H1 (cell line): ENCODE results near the gene MKI67. TPM values are rescaled to one million over a fixed set of nuclear protein-coding genes. Genes with fewer than 3 reads are reported as not detected.
"Not testable (repeated sequence)": the region's sequence is repeated elsewhere in the genome, so short reads cannot be mapped to it uniquely, and the experiment has no call there.

Source experiments
- CTCF ChIA-PET: fragments of 300-600 bp; sonication (Branson Sonifier 250); formaldehyde crosslinking; loops from one replicate; lab custom pipeline; 2021; ENCODE audit not compliant: partially characterized antibody; lab: Charles Lee
- POLR2A ChIA-PET: fragments of 300-600 bp; sonication (Branson Sonifier 250); formaldehyde crosslinking; loops from one replicate; lab custom pipeline; 2021; ENCODE audit warnings: inconsistent platforms; ENCODE audit not compliant: partially characterized antibody; lab: Charles Lee
- DNase-seq, 2 experiments: peaks; one replicate each; pipeline versions ENCODE4 v3.0.0 to v3.0.0-alpha.2; 2010 to 2022; ENCODE audit warnings: low spot score in 2 of 2, low read depth in 1 of 2, mixed read lengths in 1 of 2
- FAIRE-seq: peaks from 2 replicates; lab custom pipeline; 2011; peaks lifted over from hg19 to GRCh38; lab: Jason Lieb, UNC
- H2AFZ ChIP-seq: 2 replicates; pipeline ENCODE4 v1.8.1; 2012; ENCODE audit warnings: low read length, inconsistent platforms
- H2AK5ac ChIP-seq: 2 replicates; pipeline ENCODE4 v1.6.1; 2013; ENCODE audit warnings: low read depth, low read length
- H2BK120ac ChIP-seq: replicated peaks from 2 replicates; pipeline ENCODE3; 2013; ENCODE audit warnings: low read depth, low read length, inconsistent platforms
- H2BK12ac ChIP-seq: 2 replicates; pipeline ENCODE4 v1.6.1; 2013; ENCODE audit warnings: low read depth, low read length
- H2BK15ac ChIP-seq: 2 replicates; pipeline ENCODE4 v1.6.1; 2013; ENCODE audit warnings: low read length
- H2BK20ac ChIP-seq: 2 replicates; pipeline ENCODE4 v1.6.1; 2013; ENCODE audit warnings: low read length
- H2BK5ac ChIP-seq: 2 replicates; pipeline ENCODE4 v1.6.1; 2013; ENCODE audit warnings: low read depth, low read length
- H3K14ac ChIP-seq: 2 replicates; pipeline ENCODE4 v1.6.1; 2013; ENCODE audit warnings: inconsistent platforms; ENCODE audit not compliant: insufficient read length
- H3K18ac ChIP-seq: 2 replicates; pipeline ENCODE4 v1.6.1; 2013; ENCODE audit warnings: low read length; ENCODE audit errors: extremely low read depth
- H3K23ac ChIP-seq: 2 replicates; pipeline ENCODE4 v1.6.1; 2013; ENCODE audit warnings: inconsistent platforms; ENCODE audit not compliant: insufficient read length
- H3K23me2 ChIP-seq: 2 replicates; pipeline ENCODE4 v1.6.1; 2013; ENCODE audit warnings: low read depth, low read length
- H3K27ac ChIP-seq: 2 replicates; pipeline ENCODE4 v1.6.1; 2011; ENCODE audit warnings: low read depth, low read length, inconsistent platforms
- H3K27me3 ChIP-seq, 4 experiments: replicated peaks in 1 of 4; 1 replicate in 1 of 4; 2 replicates in 3 of 4; pipeline versions ENCODE4 v1.6.1 to v1.8.1; 2011 to 2013; ENCODE audit warnings: low read length in 3 of 4, mild to moderate bottlenecking in 3 of 4, inconsistent platforms in 2 of 4, mixed read lengths in 2 of 4, moderate library complexity in 1 of 4; ENCODE audit not compliant: control insufficient read depth in 3 of 4, insufficient read depth in 3 of 4; ENCODE audit errors: extremely low read depth in 1 of 4
- H3K36me3 ChIP-seq, 4 experiments: 2 replicates each; pipeline versions ENCODE4 v1.6.1 to v1.8.1; 2011 to 2013; ENCODE audit warnings: mild to moderate bottlenecking in 4 of 4, low read length in 3 of 4, moderate library complexity in 2 of 4, control low read depth in 1 of 4, inconsistent platforms in 1 of 4; ENCODE audit not compliant: insufficient read depth in 4 of 4, control insufficient read depth in 2 of 4
- H3K4ac ChIP-seq: replicated peaks from 2 replicates; pipeline ENCODE3; 2013; ENCODE audit warnings: low read length, low read depth, mixed read lengths, inconsistent platforms; ENCODE audit not compliant: insufficient read length
- H3K4me1 ChIP-seq, 4 experiments: replicated peaks in 1 of 4; 1 replicate in 1 of 4; 2 replicates in 3 of 4; pipeline versions ENCODE4 v1.6.1 to v1.8.1; 2011 to 2013; ENCODE audit warnings: low read length in 3 of 4, inconsistent platforms in 2 of 4, mixed read lengths in 1 of 4; ENCODE audit not compliant: insufficient read depth in 4 of 4, control insufficient read depth in 3 of 4
- H3K4me2 ChIP-seq, 2 experiments: 2 replicates each; pipeline versions ENCODE4 v1.6.1 to v1.8.1; 2011 to 2013; ENCODE audit warnings: low read depth in 2 of 2, low read length in 2 of 2, control low read depth in 1 of 2, inconsistent platforms in 1 of 2, mild to moderate bottlenecking in 1 of 2; ENCODE audit not compliant: insufficient read depth in 1 of 2
- H3K4me3 ChIP-seq, 4 experiments: fragments of 200-600, 300-600 bp in 1 of 4; sonication (generic), shearing (Covaris generic), sonication (Bioruptor Twin) in 1 of 4; 2 replicates each; pipeline versions ENCODE4 v1.5.1 to v1.8.1; 2011 to 2016; ENCODE audit warnings: low read length in 4 of 4, low read depth in 3 of 4, control low read depth in 2 of 4, inconsistent platforms in 2 of 4, mild to moderate bottlenecking in 2 of 4, mixed read lengths in 1 of 4, moderate library complexity in 1 of 4; ENCODE audit not compliant: insufficient read depth in 2 of 4; ENCODE audit errors: extremely low read depth in 1 of 4
- H3K56ac ChIP-seq: replicated peaks from 2 replicates; pipeline ENCODE3; 2013; ENCODE audit warnings: low read depth, mild to moderate bottlenecking, mixed read lengths, low read length, inconsistent platforms; ENCODE audit not compliant: insufficient read length
- H3K79me1 ChIP-seq: 2 replicates; pipeline ENCODE4 v1.6.1; 2013; ENCODE audit warnings: low read depth, low read length, control low read depth
- H3K79me2 ChIP-seq, 2 experiments: 2 replicates each; pipeline versions ENCODE4 v1.6.1 to v1.8.1; 2012 to 2013; ENCODE audit warnings: low read length in 2 of 2, mild to moderate bottlenecking in 2 of 2, inconsistent platforms in 1 of 2; ENCODE audit not compliant: insufficient read depth in 2 of 2, control insufficient read depth in 1 of 2
- H3K9ac ChIP-seq, 4 experiments: replicated peaks in 1 of 4; 1 replicate in 1 of 4; 2 replicates in 3 of 4; pipeline versions ENCODE4 v1.6.1 to v1.8.1; 2011 to 2013; ENCODE audit warnings: low read depth in 3 of 4, low read length in 3 of 4, control low read depth in 2 of 4, mild to moderate bottlenecking in 2 of 4, moderate library complexity in 2 of 4, inconsistent platforms in 1 of 4; ENCODE audit errors: extremely low read depth in 1 of 4
- H3K9me3 ChIP-seq, 2 experiments: 2 replicates each; pipeline versions ENCODE4 v1.6.1 to v1.8.1; 2012 to 2013; ENCODE audit warnings: mild to moderate bottlenecking in 2 of 2, moderate library complexity in 2 of 2, control low read depth in 1 of 2, inconsistent platforms in 1 of 2, low read depth in 1 of 2, low read length in 1 of 2, mixed read lengths in 1 of 2; ENCODE audit not compliant: insufficient read depth in 2 of 2
- H4K20me1 ChIP-seq, 2 experiments: replicated peaks in 1 of 2; 2 replicates each; pipeline versions ENCODE3 to v1.8.1; 2011 to 2013; ENCODE audit warnings: inconsistent platforms in 2 of 2, low read length in 2 of 2, mild to moderate bottlenecking in 1 of 2; ENCODE audit not compliant: insufficient read depth in 2 of 2, control insufficient read depth in 1 of 2
- H4K5ac ChIP-seq: 2 replicates; pipeline ENCODE4 v1.6.1; 2013; ENCODE audit warnings: low read length, low read depth, mixed read lengths, inconsistent platforms; ENCODE audit not compliant: insufficient read length
- H4K8ac ChIP-seq: 2 replicates; pipeline ENCODE4 v1.8.0; 2013; ENCODE audit warnings: mild to moderate bottlenecking, moderate library complexity, low read length, inconsistent platforms; ENCODE audit not compliant: insufficient read depth; ENCODE audit errors: extremely low read depth
- H4K91ac ChIP-seq: replicated peaks from 2 replicates; pipeline ENCODE3; 2013; ENCODE audit warnings: low read length, mixed read lengths, inconsistent platforms; ENCODE audit not compliant: insufficient read length
- WGBS, 2 experiments: shearing (Covaris generic) in 1 of 2; methylation state at CpG; one replicate each; pipeline versions ENCODE4 v1.1.6 to v1.1.7; 2013 to 2015; ENCODE audit warnings: low lambda C conversion rate in 2 of 2, mixed read lengths in 2 of 2, inconsistent platforms in 1 of 2, low coverage in 1 of 2, missing lambda C conversion rate in 1 of 2; ENCODE audit not compliant: insufficient replicate concordance in 2 of 2, insufficient coverage in 1 of 2, insufficient read length in 1 of 2; ENCODE audit errors: extremely low coverage in 1 of 2, missing lambda C conversion rate in 1 of 2; 5-methylcytosine and 5-hydroxymethylcytosine counted together
- polyA plus RNA-seq, 7 experiments: library from polyadenylated mRNA; depleted of rRNA in 3 of 7; stranded (reverse) in 5 of 7; unstranded in 2 of 7; fragments of >200 nt in 5 of 7; fragments of 200-250 nt in 2 of 7; gene quantifications; 1 replicate in 5 of 7; 2 replicates in 1 of 7; 4 replicates in 1 of 7; pipeline versions ENCODE4 v1.2.1 to v1.2.3, GENCODE V29; 2011 to 2013; ENCODE audit warnings: missing spikeins in 2 of 7, mixed read lengths in 2 of 7
- total RNA-seq: library from RNA; stranded (reverse); fragmentation: NEBNext Ultra II Directional; extraction: Animal tissue kit (Norgen Biotek cat#: 25700); gene quantifications from 2 replicates; pipeline ENCODE4 v1.2.1, GENCODE V29; 2021

The MKI67 gene
- total and polyA plus RNA-seq, 2 of the 8 experiments (the other 6 are each of a cell fraction or from before 2014, with no cell fraction given) = 15.8 to 85.1 TPM

DNA sequence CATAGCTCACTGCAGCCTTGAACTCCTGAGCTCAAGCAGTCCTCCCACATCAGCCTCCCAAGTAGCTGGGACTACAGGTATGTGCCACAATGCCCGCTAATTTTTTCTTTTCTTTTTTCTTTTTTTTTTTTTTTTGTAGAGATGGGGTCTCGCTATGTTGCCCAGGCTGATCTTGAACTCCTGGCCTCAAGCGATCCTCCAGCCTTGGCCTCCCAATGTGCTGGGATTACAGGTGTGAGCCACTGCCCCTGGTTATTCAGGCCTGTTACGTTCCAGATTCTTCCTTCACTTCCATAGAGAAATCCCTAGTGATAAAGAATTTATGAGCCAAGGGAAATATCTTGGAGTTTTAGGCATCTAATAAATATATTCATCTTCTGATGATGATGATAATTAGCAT lies 31.6 kb downstream of the MKI67 start:
- H3K27ac ChIP-seq = not testable (repeated sequence)

More for the DNA sequence above, 31.6 kb downstream of the MKI67 start:
- H3K56ac ChIP-seq, H2BK20ac ChIP-seq, H3K4me2 ChIP-seq, H2BK120ac ChIP-seq, H2BK5ac ChIP-seq, H4K8ac ChIP-seq, FAIRE-seq, H2AK5ac ChIP-seq, H3K23ac ChIP-seq, DNase-seq, H3K4me1 ChIP-seq, H4K5ac ChIP-seq, H4K91ac ChIP-seq, H3K79me2 ChIP-seq, H4K20me1 ChIP-seq, H3K23me2 ChIP-seq, H2BK12ac ChIP-seq, H3K27me3 ChIP-seq, H3K18ac ChIP-seq, H3K79me1 ChIP-seq, H3K14ac ChIP-seq, H3K9ac ChIP-seq, H2BK15ac ChIP-seq, H3K9me3 ChIP-seq, H3K4ac ChIP-seq, H3K4me3 ChIP-seq, H2AFZ ChIP-seq: not testable (repeated sequence)
- WGBS, 2 experiments = 97% methylated on average over 2 of the region's 4 CpGs; no CpG with 5 or more reads in 1 of the 2 experiments
- ChIA-PET CTCF (interaction anchor here (1.0 to 1.9 kb wide), 4 partner anchors 8 to 162 kb away, joined by 3 to 9 read pairs (median 4); no protein-coding TSS in a partner anchor), POLR2A (interaction anchor here (1.2 kb wide), 1 partner anchor 18 kb away, joined by 3 read pairs; no protein-coding TSS in a partner anchor)
- peaks cover 9 to 27% (median 14%) of the 10 kb centered on the region in 4 experiments for H3K36me3 ChIP-seq
